Transverse colon (tissue), 4 donors: ENCODE results near the gene SARDH.

Experiments used
- CTCF ChIP-seq, 5 experiments: fragments of 200-600 bp in 3 of 5; fragments of 450-650 bp in 2 of 5; sonication (generic) in 3 of 5; IDR thresholded peaks; 1 replicate in 2 of 5; 2 replicates in 3 of 5; pipeline ENCODE4 v1.5.1; 2016 to 2017; ENCODE audit warnings: antibody characterized with exemption in 5 of 5, inconsistent platforms in 3 of 5, mild to moderate bottlenecking in 2 of 5, moderate library complexity in 1 of 5
- EP300 ChIP-seq: sonication (generic); formaldehyde crosslinking; IDR thresholded peaks from one replicate; pipeline ENCODE4 v1.6.1; 2017; ENCODE audit warnings: antibody characterized with exemption, low read depth
- POLR2A ChIP-seq: fragments of 450-650 bp; IDR thresholded peaks from one replicate; pipeline ENCODE4 v1.6.1; 2016; ENCODE audit warnings: antibody characterized with exemption, mild to moderate bottlenecking, moderate library complexity
- POLR2AphosphoS5 ChIP-seq, 3 donors: sonication (generic); formaldehyde crosslinking; IDR thresholded peaks; one replicate each; pipeline ENCODE4 v1.6.1; 2016; ENCODE audit warnings: antibody characterized with exemption in 3 of 3

DNA sequence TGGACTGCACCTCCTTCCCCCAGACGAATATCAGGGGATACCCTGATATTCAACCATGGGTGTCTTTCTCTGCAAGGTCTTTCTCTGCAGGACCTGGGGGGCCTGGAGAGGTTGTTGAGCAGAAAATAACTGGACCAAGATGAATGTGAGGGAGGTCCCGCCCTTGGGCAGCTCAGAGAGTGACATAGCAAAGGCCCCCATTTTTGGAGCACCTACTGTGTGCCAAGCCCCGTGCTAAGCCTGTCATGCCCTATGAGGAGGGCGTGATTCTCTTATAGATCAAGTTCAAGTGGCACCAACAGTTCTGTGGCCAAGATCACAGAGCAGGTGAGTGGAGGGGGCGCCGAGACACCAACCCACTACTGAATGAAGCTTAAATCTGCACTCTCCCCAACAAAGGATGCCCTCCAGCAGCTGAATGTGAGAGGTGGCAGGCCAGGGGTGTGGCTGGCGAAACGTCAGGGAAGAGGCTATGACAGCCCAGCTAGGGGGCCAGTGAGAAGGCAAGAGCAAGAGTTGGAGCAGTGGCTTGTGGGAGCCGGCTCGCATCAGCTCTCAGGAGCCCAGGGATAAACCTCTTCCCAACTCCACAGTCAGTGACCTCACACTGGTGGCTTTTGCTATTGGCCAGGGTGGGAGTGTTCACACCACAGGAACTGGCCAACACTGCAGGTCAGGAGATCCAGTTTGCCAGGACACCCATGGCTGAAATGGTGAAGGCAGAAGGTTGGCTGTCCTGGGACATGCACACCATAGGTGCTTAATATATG, 5.3 kb downstream of the SARDH start:
- TF ChIP-seq POLR2A: no peak
- TF ChIP-seq CTCF (IDR thresholded peaks at IDR 0.05): no peak
- no peak for TF ChIP-seq POLR2AphosphoS5 (IDR thresholded peaks at IDR 0.05)
- TF ChIP-seq EP300: no peak
